Measurements from ENCODE around the gene HNRNPUL1. TPM values are rescaled to one million over a fixed set of nuclear protein-coding genes. Genes with fewer than 3 reads are reported as not detected.

HNRNPUL1 gene
- total and polyA plus RNA-seq, 2 of the 8 experiments (the other 6 are each of a cell fraction or from before 2014, with no cell fraction given) = 99.5 to 264 TPM

GRCh38 chr19:41310033-41310831 lies 46.1 kb downstream of the HNRNPUL1 start, which contains the start of gene CCDC97 (continued):
- TF ChIP-seq, protein P1, sequence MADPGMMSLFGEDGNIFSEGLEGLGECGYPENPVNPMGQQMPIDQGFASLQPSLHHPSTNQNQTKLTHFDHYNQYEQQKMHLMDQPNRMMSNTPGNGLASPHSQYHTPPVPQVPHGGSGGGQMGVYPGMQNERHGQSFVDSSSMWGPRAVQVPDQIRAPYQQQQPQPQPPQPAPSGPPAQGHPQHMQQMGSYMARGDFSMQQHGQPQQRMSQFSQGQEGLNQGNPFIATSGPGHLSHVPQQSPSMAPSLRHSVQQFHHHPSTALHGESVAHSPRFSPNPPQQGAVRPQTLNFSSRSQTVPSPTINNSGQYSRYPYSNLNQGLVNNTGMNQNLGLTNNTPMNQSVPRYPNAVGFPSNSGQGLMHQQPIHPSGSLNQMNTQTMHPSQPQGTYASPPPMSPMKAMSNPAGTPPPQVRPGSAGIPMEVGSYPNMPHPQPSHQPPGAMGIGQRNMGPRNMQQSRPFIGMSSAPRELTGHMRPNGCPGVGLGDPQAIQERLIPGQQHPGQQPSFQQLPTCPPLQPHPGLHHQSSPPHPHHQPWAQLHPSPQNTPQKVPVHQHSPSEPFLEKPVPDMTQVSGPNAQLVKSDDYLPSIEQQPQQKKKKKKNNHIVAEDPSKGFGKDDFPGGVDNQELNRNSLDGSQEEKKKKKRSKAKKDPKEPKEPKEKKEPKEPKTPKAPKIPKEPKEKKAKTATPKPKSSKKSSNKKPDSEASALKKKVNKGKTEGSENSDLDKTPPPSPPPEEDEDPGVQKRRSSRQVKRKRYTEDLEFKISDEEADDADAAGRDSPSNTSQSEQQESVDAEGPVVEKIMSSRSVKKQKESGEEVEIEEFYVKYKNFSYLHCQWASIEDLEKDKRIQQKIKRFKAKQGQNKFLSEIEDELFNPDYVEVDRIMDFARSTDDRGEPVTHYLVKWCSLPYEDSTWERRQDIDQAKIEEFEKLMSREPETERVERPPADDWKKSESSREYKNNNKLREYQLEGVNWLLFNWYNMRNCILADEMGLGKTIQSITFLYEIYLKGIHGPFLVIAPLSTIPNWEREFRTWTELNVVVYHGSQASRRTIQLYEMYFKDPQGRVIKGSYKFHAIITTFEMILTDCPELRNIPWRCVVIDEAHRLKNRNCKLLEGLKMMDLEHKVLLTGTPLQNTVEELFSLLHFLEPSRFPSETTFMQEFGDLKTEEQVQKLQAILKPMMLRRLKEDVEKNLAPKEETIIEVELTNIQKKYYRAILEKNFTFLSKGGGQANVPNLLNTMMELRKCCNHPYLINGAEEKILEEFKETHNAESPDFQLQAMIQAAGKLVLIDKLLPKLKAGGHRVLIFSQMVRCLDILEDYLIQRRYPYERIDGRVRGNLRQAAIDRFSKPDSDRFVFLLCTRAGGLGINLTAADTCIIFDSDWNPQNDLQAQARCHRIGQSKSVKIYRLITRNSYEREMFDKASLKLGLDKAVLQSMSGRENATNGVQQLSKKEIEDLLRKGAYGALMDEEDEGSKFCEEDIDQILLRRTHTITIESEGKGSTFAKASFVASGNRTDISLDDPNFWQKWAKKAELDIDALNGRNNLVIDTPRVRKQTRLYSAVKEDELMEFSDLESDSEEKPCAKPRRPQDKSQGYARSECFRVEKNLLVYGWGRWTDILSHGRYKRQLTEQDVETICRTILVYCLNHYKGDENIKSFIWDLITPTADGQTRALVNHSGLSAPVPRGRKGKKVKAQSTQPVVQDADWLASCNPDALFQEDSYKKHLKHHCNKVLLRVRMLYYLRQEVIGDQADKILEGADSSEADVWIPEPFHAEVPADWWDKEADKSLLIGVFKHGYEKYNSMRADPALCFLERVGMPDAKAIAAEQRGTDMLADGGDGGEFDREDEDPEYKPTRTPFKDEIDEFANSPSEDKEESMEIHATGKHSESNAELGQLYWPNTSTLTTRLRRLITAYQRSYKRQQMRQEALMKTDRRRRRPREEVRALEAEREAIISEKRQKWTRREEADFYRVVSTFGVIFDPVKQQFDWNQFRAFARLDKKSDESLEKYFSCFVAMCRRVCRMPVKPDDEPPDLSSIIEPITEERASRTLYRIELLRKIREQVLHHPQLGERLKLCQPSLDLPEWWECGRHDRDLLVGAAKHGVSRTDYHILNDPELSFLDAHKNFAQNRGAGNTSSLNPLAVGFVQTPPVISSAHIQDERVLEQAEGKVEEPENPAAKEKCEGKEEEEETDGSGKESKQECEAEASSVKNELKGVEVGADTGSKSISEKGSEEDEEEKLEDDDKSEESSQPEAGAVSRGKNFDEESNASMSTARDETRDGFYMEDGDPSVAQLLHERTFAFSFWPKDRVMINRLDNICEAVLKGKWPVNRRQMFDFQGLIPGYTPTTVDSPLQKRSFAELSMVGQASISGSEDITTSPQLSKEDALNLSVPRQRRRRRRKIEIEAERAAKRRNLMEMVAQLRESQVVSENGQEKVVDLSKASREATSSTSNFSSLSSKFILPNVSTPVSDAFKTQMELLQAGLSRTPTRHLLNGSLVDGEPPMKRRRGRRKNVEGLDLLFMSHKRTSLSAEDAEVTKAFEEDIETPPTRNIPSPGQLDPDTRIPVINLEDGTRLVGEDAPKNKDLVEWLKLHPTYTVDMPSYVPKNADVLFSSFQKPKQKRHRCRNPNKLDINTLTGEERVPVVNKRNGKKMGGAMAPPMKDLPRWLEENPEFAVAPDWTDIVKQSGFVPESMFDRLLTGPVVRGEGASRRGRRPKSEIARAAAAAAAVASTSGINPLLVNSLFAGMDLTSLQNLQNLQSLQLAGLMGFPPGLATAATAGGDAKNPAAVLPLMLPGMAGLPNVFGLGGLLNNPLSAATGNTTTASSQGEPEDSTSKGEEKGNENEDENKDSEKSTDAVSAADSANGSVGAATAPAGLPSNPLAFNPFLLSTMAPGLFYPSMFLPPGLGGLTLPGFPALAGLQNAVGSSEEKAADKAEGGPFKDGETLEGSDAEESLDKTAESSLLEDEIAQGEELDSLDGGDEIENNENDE (IDR thresholded peaks at IDR 0.05; ENCODE audit: insufficient replicate concordance, low read length) = no peak
- TF ChIP-seq SIRT6 (IDR thresholded peaks at IDR 0.05; ENCODE audit: low read length) (no peak), RNF2 (IDR thresholded peaks at IDR 0.05; ENCODE audit: borderline replicate concordance, low read depth, low read length, missing control alignments, poor library complexity, severe bottlenecking) (no peak), MAFK (IDR thresholded peaks at IDR 0.05; ENCODE audit: low read depth, low read length) (no peak), HDAC2 (IDR thresholded peaks at IDR 0.05; ENCODE audit: borderline replicate concordance in 1 of 2, low read depth in 2 of 2, low read length in 2 of 2) (peak; percentile 88 to 92), RBBP5 (IDR thresholded peaks at IDR 0.05; ENCODE audit: borderline replicate concordance, low read depth, low read length) (peak; percentile 93), EGR1 (IDR thresholded peaks at IDR 0.05; ENCODE audit: borderline replicate concordance, low read depth, low read length) (peak; percentile 53; the same call in 1 of the 2 replicates), TAF7 (optimal IDR thresholded peaks at IDR 0.05; ENCODE audit: borderline replicate concordance, low read depth, low read length) (peak; percentile 6), BACH1 (IDR thresholded peaks at IDR 0.05; ENCODE audit: low read length) (peak; percentile 78)
